ENCODE data around the gene AQR. TPM values are rescaled to one million over a fixed set of nuclear protein-coding genes. Genes with fewer than 3 reads are reported as not detected.

AQR gene
- total and polyA plus RNA-seq, 2 of the 8 experiments (the other 6 are each of a cell fraction or from before 2014, with no cell fraction given), result 34.5 to 57.6 TPM

- H2BK5ac ChIP-seq (ENCODE audit: low read depth, low read length), result no peak overlapping the region
These were observed 17.1 kb downstream of the AQR start for GRCh38 chr15:34952481-34952880.

More at GRCh38 chr15:34952481-34952880, 17.1 kb downstream of the AQR start:
- no peaks in the 10 kb centered on the region for H3K27me3 ChIP-seq (replicated peaks in 1 of 4; ENCODE audit: control insufficient read depth in 3 of 4, extremely low read depth in 1 of 4, insufficient read depth in 3 of 4, low read length in 3 of 4)
- no peak overlapping the region for H3K18ac ChIP-seq (ENCODE audit: extremely low read depth, low read length)
- H2BK12ac ChIP-seq (ENCODE audit: low read depth, low read length), result no peak overlapping the region
- no peak overlapping the region for H2BK15ac ChIP-seq (ENCODE audit: low read length)
- no peak overlapping the region for H2BK20ac ChIP-seq (ENCODE audit: low read length)
- ChIA-PET POLR2A (ENCODE audit: partially characterized antibody) (interaction anchor here (0.6 to 1.1 kb wide), 2 partner anchors 15 to 36 kb away, joined by 3 to 4 read pairs; partner anchors contain the start of gene ZNF770), CTCF (ENCODE audit: partially characterized antibody) (interaction anchor here (0.6 to 1.7 kb wide), 4 partner anchors 17 to 89 kb away, joined by 3 to 5 read pairs (median 3); partner anchors contain the start of gene AQR)
- H3K79me2 ChIP-seq (ENCODE audit: control insufficient read depth in 1 of 2, insufficient read depth in 2 of 2, low read length in 2 of 2), result no peaks in the 10 kb centered on the region; a peak in 1 of 4 replicates
- H2AFZ ChIP-seq (ENCODE audit: low read length), result no peak overlapping the region
- no peak overlapping the region for H4K5ac ChIP-seq (ENCODE audit: insufficient read length, low read depth, low read length)
- H3K79me1 ChIP-seq (ENCODE audit: low read depth, low read length), result no peaks in the 10 kb centered on the region
- DNase-seq (ENCODE audit: low read depth in 1 of 2, low spot score in 2 of 2), result no peak
- H3K4ac ChIP-seq (replicated peaks; ENCODE audit: insufficient read length, low read depth, low read length), result no peak overlapping the region
- H3K23ac ChIP-seq (ENCODE audit: insufficient read length), result no peak overlapping the region
- H3K4me3 ChIP-seq (ENCODE audit: extremely low read depth in 1 of 4, insufficient read depth in 2 of 4, low read depth in 3 of 4, low read length in 4 of 4), result no peak overlapping the region
- H3K14ac ChIP-seq (ENCODE audit: insufficient read length), result no peak overlapping the region
- no peak for FAIRE-seq
- H2AK5ac ChIP-seq (ENCODE audit: low read depth, low read length), result no peak overlapping the region
- no peak overlapping the region for H4K91ac ChIP-seq (replicated peaks; ENCODE audit: insufficient read length, low read length)
- peaks cover 0 to 35% (median 20%) of the 10 kb centered on the region in 4 experiments; a peak in 7 of 8 replicates for H3K36me3 ChIP-seq (ENCODE audit: control insufficient read depth in 2 of 4, insufficient read depth in 4 of 4, low read length in 3 of 4)
- H3K9ac ChIP-seq (replicated peaks in 1 of 4; ENCODE audit: extremely low read depth in 1 of 4, low read depth in 3 of 4, low read length in 3 of 4), result no peak overlapping the region
- H3K4me2 ChIP-seq (ENCODE audit: insufficient read depth in 1 of 2, low read depth in 2 of 2, low read length in 2 of 2), result no peak overlapping the region
- no peaks in the 10 kb centered on the region for H3K9me3 ChIP-seq (ENCODE audit: insufficient read depth in 2 of 2, low read depth in 1 of 2, low read length in 1 of 2)
- no peaks in the 10 kb centered on the region for H3K23me2 ChIP-seq (ENCODE audit: low read depth, low read length)
- no peak overlapping the region for H3K27ac ChIP-seq (ENCODE audit: low read depth, low read length)
- H3K4me1 ChIP-seq (replicated peaks in 1 of 4; ENCODE audit: control insufficient read depth in 3 of 4, insufficient read depth in 4 of 4, low read length in 3 of 4), result no peaks in the 10 kb centered on the region
- H2BK120ac ChIP-seq (replicated peaks; ENCODE audit: low read depth, low read length), result no peak overlapping the region
- no peaks in the 10 kb centered on the region for H4K20me1 ChIP-seq (replicated peaks in 1 of 2; ENCODE audit: control insufficient read depth in 1 of 2, insufficient read depth in 2 of 2, low read length in 2 of 2)
- TF ChIP-seq BCL11A (IDR thresholded peaks at IDR 0.05; ENCODE audit: low read depth in 2 of 2, low read length in 2 of 2) (no peak), SIX5 (IDR thresholded peaks at IDR 0.05; ENCODE audit: low read depth, low read length) (no peak), SP2 (IDR thresholded peaks at IDR 0.05; ENCODE audit: low read length) (no peak), GTF2F1 (IDR thresholded peaks at IDR 0.05; ENCODE audit: borderline replicate concordance, low read depth, low read length) (no peak), SP4 (IDR thresholded peaks at IDR 0.05; ENCODE audit: low read length) (no peak), ZNF274 (IDR thresholded peaks at IDR 0.05; ENCODE audit: borderline replicate concordance, extremely low read depth, low read length) (no peak), NRF1 (IDR thresholded peaks at IDR 0.05; ENCODE audit: low read depth, low read length) (no peak), SRF (IDR thresholded peaks at IDR 0.05; ENCODE audit: low read depth, low read length) (no peak), SIN3A (conservative IDR thresholded peaks at IDR 0.05 in 1 of 2, IDR thresholded peaks at IDR 0.05 in 1 of 2; ENCODE audit: low read depth in 1 of 2, low read length in 2 of 2) (no peak)
- H4K8ac ChIP-seq (ENCODE audit: extremely low read depth, insufficient read depth, low read length), result no peak overlapping the region
- H3K56ac ChIP-seq (replicated peaks; ENCODE audit: insufficient read length, low read depth, low read length), result no peak overlapping the region
